NCI-H2227 (cell line): ENCODE measurements around the gene TNFRSF11A.

ENCODE experiments used
- DNase-seq: peaks from one replicate; lab custom pipeline; 2025; ENCODE audit not compliant: unreplicated experiment; lab: John Stamatoyannopoulos, UW

The TNFRSF11A gene

DNA sequence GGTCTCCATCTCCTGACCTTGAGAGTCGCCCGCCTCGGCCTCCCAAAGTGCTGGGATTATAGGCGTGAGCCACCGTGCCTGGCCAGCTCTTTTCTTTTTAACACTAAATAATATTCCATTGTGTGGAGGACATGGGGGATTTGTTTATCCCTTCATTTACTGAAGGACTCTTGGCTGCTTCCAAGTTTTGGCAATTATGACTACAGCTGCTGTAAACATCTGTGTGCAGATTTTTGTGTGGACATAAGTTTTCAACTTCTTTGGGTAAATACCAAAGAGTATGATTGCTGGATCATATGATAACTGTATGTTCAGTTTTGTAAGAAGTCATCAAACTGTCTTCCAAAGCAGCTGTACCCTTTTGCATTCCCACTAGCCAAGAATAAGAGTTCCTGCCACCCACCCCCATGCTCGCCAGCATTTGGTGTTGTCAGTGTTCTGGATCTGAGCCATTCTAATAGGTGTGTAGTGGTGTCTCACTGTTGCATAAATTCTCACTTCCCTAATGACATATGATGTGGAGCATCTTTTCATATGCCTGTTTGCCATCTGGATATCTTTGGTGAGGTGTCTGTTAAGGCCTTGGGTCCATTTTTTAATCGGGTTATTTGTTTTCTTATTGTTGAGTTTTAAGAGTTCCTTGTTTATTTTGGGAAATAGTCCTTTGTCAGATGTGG, 52.2 kb downstream of the TNFRSF11A start:
- no peak for DNase-seq

DNA sequence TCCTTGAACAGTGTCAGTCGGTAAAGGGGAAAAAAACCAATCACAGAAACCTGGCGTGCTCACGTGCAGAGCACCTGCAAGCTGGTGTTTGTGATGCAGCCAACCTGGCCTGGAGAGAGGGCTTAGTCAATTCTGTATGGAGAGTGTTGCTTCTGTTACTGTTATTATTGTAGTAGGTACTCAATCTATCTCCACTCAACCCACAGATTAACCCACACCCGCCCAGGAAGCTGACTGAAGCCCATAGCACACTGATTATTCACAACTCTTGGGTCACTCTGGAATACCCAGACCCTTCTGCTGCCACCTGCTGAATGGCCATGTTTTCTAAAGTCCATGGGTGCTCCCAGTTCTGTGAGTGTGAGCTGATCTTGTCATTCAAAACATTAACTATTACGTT, 53.9 kb downstream of the TNFRSF11A start:
- DNase-seq = no peak

DNA sequence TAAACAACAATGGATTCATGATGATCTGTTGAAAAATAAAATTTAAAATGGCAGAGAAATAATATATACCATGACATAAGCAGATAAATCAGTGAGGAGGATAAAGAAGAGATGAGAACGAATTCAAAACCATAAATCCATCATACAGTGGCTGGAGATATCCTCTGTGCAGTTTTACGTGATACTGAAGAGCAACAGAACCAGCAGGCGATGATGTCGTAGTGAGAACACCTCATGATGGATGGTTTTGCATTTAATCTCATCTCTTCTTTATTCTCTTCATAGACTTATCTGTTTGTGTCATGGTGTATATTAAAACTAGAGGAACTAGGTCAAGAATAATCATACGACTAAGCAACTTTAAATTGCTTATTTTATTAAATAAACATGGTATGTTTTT, 56.3 kb downstream of the TNFRSF11A start:
- DNase-seq = no peak

DNA sequence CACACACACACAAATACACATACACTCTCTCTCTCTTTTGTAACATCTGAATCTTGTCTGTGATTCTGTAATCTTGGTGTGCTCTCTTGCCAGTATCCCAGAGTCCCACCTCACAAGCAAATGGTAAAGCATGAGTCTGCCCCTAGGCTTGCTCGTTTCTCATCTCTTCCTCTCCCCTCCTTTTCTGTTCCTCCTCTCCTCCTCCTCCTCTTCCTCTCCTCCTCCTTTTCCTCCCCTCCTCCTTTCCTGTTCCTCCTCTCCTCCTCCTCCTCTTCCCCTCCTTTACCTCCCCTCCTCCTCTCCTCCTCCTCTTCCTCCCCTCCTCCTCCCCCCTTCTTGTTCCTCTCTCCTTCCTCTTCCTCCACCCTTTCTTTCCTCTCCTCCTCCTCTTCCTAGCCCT, 59.0 kb downstream of the TNFRSF11A start:
- DNase-seq = no peak

DNA sequence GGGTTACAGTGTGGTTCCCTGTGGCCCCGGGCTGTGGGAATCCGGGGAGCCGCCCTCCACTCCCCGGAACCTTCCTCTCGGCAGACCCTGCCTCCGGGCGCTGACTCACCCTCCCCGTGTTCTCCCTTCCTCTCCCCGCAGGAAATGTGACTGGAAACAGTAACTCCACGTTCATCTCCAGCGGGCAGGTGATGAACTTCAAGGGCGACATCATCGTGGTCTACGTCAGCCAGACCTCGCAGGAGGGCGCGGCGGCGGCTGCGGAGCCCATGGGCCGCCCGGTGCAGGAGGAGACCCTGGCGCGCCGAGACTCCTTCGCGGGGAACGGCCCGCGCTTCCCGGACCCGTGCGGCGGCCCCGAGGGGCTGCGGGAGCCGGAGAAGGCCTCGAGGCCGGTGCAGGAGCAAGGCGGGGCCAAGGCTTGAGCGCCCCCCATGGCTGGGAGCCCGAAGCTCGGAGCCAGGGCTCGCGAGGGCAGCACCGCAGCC, 59.5 kb downstream of the TNFRSF11A start:
- DNase-seq = peak; percentile 75

DNA sequence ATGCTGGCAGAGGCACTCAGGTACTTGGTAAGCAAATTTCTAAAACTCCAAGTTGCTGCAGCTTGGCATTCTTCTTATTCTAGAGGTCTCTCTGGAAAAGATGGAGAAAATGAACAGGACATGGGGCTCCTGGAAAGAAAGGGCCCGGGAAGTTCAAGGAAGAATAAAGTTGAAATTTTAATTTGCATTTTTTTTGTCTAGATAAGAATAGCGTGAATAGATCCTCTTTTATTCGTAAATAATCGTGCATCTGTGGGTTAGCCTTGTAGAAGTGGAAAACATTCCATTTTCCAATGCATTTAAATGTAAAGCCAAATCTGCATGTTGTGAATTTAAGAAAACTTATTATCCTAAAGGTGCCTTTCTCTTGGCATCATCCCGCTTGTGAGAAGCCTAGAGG, 61.0 kb downstream of the TNFRSF11A start:
- no peak for DNase-seq

DNA sequence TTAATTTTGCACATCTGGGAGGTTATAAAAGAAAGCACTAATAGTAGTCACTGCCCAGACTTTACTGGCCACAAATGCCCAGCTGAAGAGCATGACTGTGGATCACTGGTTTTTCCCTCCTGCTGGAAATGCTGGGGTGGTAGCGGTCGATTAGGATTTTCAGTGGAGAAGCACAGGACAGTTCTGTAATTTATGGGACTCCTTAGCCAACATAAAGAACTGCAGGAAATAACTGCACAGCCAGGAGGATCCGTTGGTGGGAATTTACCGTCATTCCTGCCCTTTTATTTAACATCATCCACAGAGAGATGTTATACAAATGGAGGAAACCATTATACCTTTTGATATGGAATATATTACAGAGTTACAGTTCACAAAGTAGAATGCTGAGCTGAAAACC, 61.5 kb downstream of the TNFRSF11A start:
- DNase-seq = no peak

DNA sequence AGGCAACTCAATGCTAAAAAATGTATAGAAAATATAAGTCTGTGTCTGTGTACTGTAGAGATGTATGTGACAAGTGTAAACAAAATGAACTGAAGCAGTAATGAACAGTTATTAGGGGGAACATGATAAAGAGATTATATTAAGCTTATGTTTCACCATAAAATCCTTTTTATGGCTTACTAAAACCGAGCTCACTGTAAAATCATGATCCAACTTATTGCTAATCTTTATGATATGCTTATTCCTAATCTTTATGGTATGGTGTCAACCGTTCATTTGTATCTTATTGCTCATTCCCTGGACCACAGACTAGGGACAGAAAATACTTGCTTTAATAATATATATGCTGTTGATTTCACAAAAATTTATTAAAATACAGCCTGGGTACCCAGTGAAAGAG, 62.1 kb downstream of the TNFRSF11A start:
- no peak for DNase-seq

DNA sequence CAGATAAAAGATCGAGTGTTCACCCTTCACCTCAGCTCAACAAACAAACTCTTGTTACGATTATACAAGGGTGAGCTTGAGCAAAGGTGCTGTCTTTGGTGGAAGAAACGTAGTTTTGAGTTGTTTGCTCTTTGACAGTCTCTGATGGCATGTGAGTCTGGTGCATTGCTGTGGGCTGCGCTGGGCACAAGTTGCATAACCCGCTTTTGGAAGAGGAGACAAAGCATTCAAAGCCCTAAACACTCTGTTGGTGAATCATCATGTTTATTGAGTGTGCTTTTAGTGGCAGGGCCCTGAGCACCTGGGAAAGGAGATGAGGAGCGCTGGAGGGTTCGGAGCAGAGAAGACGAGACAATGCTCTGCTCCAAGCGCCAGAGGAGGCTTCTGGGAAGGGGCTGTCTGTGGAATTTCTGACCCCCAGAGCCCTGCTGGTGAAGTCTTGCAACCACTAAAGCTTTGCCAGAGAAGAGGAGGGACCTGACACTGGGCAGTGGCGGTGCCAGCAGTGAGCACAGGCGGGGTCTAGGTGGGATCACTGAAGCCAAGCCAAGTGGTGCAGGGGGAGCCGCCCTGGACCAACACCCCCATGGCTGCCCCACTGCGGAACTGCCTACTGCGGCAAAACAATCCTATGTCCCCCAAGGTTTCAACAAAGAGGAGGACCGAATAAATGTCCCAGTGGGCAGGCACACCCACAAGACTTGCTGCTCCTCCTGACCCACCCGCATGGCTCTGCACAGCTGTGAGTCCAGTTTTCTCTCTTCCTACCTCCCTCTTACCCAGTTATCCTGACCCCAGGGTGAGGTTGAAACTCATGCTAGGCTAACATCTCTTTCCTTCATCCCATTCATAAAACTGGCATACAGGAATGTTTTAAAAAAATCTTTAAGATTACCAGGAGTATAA, 64.0 kb downstream of the TNFRSF11A start:
- DNase-seq = no peak

DNA sequence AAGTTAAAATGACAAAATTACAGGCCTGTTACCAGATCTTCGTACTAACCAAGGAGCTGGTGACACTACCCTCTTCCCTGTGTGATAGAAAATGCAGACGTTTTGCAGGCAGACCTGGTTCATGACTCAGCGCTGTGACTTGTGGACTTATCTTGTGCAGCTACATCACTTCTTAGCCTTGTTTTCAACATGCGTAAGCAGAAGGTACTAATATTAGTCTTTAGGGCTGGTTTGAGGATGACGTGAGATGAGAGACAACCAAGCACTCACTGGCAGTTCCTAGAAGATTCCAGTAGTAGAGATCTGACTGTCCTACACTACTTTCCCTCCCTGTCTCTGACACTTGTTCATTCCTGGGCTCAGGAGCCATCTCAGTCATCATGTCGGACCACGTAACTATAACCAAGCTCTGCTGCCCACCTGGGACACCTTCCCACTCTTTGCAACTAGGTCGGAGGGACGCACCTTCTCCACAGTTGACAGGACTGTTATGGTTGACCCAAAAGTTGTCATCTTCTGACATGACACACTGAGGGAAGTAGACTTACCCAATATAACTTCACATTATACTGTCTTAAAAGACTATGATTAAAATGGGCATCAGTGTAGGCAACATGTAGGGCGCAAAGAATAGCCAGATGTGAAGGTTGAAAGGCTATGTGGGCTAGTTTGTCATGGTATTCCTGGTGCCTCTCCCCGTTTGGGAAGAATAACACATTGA, 64.8 kb downstream of the TNFRSF11A start:
- DNase-seq = no peak

DNA sequence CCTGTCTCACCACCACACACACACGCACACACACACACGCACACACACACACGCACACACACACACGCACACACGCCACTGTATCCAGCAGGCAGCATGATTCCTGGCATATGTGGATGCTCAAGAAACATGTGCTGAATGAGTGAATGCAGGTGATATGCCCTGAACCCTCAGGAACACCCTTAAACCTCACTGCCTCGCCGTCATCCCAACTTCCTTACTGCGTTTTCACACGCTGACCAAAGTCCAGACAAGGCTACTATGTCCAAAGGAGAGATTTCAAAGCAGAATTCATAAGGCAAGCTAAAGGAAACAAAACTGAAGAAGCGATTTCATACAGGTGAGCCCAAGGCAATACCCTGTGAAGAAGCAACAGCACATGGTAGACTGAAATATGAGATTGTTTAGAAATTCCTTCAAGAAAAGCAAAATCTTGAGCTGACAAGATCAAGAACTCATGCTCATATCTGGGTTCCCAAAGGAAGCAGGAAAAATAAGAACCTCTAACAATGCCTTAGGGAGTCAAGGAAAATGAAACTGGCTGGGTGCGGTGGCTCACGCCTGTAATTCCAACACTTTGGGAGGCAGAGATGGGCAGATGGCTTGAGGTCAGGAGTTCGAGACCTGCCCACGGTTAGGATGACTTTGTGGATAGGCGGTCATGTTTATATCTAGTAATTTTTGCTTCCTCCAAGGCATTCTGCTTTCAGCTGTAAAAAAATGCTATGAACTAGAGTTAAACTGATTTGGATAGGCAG, 69.1 kb downstream of the TNFRSF11A start:
- no peak for DNase-seq

DNA sequence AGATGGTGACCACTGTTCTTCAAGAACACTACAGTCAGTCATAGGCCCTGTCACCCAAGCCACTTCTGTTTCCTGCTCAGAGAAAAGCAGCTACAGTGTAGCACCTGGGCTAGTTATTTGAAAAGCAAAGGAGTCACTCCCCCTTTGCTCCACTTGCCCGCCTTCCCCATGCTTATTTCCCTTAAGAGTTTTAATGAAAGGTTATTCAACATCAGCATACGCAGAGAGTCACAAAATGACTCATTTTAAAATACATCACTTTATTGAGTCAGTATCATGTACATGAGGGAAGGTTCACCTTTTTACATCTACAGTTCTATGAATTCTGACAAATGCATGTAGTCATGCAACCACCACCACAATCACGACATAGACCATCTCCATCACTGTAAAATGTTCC, 71.3 kb downstream of the TNFRSF11A start:
- DNase-seq = no peak

DNA sequence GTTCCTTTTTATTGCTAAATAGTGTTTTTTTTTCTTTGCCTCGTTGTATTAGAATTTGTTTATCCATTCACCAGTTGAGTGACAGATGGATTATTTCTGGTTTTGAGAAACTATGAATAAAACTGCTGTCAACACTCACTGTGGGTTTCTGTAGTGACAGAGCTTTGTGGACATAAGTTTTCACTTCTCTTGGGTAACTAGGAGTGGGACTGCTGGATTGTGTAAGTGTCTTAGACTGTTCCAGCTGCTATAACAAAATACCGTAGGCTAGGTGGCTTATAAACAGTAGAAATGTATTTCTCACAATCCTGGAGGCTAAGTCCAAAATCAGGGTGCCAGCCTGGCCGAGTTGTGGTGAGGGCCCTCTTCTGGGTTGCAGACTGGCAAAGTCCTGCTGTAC, 71.9 kb downstream of the TNFRSF11A start:
- no peak for DNase-seq

DNA sequence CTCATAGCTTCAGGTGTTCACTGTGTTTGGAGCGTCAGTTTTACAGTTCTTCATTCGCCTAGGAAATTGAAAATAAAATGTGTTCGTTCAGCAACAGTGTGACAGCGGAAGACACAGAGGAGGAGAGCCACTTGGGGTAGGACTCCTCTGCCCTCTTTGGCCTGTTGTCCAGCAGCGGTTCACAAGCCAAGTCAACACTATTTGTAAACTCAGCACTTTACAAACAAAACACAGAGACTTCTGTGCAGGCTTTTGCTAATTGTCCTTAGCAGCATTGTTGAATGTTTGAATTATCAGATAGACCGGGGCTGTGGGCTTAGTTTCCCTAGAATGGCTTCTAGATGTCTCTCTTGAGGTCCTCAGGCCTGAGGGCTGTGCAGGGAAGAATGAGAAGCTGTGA, 73.2 kb downstream of the TNFRSF11A start:
- no peak for DNase-seq

DNA sequence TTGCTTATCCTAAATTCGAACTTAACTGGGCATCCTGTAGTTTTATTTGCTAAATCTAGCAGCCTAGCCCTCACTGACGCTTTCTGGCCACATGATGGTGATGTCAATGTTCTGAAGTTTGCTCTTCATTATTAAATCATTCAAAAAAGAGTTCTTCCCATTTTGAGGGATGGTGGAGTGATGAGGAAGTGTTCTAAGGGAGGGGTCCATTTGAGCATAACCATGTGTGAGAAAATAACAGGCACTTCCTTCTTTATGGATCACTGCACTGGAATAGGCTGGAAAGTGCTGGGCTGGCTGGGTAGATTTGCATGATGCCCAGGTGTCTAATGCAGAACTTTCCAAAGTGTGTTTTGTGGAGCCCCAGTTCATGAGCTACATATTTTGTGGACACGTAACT, 74.2 kb downstream of the TNFRSF11A start:
- no peak for DNase-seq

DNA sequence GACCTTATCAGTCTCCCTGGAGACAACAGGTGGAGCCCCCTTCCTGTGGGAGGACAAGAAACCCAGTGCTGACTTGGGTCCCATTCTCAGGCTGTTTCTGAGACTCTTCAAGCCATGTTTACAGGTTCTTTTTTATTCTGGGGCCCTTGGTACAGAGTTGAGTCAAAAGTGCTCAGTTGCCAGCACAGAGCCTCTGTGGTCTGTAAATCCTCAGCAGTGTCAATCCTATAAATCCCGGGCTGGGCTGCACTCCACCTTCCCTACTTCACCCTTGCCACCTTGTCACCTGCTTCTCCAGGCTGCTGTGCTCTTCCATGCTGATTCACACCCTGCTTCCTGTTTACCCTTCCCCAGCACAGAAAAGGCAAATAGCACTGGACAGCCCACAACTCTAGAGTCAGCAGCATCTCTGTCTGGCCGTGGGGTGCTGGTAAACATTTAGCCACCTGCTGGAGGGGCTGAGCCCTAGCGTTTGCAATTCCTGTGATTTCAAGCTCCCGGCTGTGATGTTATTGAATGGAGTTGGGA, 74.7 kb downstream of the TNFRSF11A start:
- DNase-seq = peak; percentile 27

DNA sequence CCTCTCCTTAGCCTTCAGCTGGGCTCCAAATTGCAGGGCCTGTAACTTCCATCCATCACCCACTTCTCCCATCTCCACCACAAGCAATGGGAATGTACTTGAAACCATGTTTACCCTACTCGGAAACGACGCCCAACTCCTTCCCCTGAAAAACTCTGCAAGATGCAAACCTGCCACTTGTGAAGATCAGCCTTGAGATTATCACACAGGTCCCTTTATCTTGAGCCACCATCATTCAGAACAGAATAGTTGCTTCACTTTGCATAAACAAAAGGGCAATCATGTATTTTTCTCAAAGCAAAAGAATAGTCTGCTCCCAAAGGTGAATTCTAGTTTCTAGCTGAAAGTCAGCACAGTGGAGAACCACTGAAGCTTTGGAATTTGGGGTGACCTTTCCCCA, 75.8 kb downstream of the TNFRSF11A start:
- no peak for DNase-seq

DNA sequence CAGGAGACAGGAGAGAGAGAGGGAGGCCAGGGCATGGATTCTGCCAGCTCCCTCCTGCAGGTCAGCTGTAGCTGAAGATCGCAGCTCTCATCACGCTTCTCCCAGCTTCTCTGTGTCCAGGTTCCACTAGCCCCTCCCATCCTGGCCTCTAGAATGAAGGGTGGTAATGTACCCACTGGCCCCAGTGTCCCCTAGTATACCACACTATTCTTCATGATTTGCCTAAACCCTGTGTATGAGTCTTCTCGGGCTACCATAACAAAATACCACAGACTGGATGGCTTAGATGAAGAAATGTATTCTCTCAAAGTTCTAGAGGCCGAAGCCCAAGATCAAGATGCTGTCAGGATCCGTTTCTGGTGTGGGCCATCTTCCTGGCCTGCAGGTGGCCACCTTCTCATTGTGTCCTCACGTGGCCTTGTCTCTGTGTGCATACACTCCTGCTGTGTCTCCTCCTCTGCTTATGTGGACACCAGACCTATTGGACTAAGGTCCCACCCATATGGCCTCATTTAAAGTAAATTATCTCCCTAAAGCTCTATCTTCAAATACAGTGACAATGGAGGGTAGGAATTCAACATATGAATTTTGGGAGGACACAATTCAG, 77.3 kb downstream of the TNFRSF11A start:
- no peak for DNase-seq

DNA sequence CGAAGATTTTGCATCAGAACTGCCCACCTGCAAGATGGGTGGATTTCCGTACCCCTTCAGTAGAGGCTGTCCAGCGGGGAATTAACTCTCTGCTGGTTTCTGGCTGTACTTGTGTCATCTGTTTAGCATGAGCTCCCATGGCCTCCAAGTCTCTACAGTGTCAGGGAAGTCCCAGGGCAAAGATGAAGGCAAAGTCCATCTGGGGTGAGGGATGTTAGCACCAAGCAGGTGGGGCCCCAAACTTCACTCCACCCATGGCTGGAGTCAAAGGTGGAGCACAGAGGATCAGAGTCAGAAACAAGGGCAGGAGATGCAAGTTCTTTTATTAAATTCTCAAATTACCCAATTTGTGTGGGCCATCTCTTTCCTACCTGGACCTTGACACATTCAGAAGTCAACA, 78.0 kb downstream of the TNFRSF11A start:
- no peak for DNase-seq

DNA sequence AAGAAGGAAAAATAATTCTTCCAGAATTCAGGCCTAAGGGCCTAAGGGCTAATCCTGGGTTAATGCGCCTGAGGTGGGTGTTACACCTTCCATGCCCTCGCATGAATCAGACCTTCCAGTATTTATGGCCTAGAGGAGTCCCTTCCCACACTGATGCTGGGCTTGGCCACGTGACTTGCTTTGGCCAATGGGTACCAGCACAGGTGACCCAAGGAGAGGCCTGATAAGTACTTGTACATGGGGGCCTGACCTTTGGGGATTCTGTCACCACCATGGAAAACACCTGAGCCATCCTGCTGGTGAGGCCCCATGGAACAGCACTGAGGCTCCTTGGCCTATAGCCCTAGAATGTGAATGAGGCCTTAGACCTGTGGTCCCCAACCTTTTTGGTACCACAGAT, 79.8 kb downstream of the TNFRSF11A start:
- DNase-seq = no peak
